HEK293 (cell line): ENCODE measurements around the gene NAT8L.

ENCODE experiments used
- ZNF138 ChIP-seq: fragments of 450-650 bp; formaldehyde crosslinking; IDR thresholded peaks from 2 replicates; pipeline ENCODE4 v1.5.1; 2016; ENCODE audit warnings: missing biosample characterization, missing genetic modification characterization, borderline replicate concordance
- ZNF514 ChIP-seq: fragments of 450-650 bp; formaldehyde crosslinking; IDR thresholded peaks from 2 replicates; pipeline ENCODE4 v1.5.1; 2016; ENCODE audit warnings: missing biosample characterization, missing genetic modification characterization
- ZNF530 ChIP-seq: fragments of 450-650 bp; formaldehyde crosslinking; IDR thresholded peaks from 2 replicates; pipeline ENCODE4 v1.5.1; 2016; ENCODE audit warnings: low read depth, missing biosample characterization, missing genetic modification characterization
- ZNF843 ChIP-seq: fragments of 450-650 bp; formaldehyde crosslinking; IDR thresholded peaks from 2 replicates; pipeline ENCODE4 v1.5.1; 2016; ENCODE audit warnings: missing biosample characterization, missing genetic modification characterization
- TF ChIP-seq, protein P1 (sequence below): fragments of 450-650 bp; formaldehyde crosslinking; optimal IDR thresholded peaks from 2 replicates; pipeline ENCODE3; 2016; ENCODE audit warnings: missing biosample characterization, mild to moderate bottlenecking, missing genetic modification characterization
- TF ChIP-seq, protein P2 (sequence below): fragments of 450-650 bp; formaldehyde crosslinking; IDR thresholded peaks from 2 replicates; pipeline ENCODE4 v1.5.1; 2016; ENCODE audit warnings: missing biosample characterization, missing genetic modification characterization
- TF ChIP-seq, protein P3 (sequence below): sonication (generic); formaldehyde crosslinking; IDR thresholded peaks from 2 replicates; pipeline ENCODE4 v1.8.1; 2022; ENCODE audit warnings: mild to moderate bottlenecking, moderate library complexity, missing genetic modification reagents

DNA sequence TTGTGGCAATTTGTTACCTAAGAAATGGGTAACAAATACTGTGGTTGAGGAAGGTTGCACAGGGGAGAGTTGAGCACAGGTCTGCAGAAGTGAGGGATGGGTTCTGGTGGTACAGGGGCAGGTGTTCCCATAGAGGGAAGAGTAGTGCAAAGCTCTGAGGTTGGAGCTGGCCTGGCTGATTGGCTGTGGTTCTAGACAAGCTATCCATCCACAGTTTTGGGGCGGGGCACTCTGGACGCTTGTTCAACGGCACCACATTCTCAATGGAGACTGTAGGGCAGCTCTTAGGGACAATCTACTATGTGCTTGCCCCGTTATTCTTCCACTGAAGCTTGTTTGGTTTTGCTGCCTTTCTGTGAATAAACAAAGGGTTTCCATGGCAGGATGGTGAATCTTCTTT lies 35.4 kb downstream of the NAT8L start:
- TF ChIP-seq, protein P1, sequence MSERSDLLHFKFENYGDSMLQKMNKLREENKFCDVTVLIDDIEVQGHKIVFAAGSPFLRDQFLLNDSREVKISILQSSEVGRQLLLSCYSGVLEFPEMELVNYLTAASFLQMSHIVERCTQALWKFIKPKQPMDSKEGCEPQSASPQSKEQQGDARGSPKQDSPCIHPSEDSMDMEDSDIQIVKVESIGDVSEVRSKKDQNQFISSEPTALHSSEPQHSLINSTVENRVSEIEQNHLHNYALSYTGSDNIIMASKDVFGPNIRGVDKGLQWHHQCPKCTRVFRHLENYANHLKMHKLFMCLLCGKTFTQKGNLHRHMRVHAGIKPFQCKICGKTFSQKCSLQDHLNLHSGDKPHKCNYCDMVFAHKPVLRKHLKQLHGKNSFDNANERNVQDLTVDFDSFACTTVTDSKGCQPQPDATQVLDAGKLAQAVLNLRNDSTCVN (tag by site-specific recombination) = no peak
- TF ChIP-seq ZNF530 = no peak
- TF ChIP-seq, protein P2, sequence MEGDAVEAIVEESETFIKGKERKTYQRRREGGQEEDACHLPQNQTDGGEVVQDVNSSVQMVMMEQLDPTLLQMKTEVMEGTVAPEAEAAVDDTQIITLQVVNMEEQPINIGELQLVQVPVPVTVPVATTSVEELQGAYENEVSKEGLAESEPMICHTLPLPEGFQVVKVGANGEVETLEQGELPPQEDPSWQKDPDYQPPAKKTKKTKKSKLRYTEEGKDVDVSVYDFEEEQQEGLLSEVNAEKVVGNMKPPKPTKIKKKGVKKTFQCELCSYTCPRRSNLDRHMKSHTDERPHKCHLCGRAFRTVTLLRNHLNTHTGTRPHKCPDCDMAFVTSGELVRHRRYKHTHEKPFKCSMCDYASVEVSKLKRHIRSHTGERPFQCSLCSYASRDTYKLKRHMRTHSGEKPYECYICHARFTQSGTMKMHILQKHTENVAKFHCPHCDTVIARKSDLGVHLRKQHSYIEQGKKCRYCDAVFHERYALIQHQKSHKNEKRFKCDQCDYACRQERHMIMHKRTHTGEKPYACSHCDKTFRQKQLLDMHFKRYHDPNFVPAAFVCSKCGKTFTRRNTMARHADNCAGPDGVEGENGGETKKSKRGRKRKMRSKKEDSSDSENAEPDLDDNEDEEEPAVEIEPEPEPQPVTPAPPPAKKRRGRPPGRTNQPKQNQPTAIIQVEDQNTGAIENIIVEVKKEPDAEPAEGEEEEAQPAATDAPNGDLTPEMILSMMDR (tag by site-specific recombination) = no peak
- TF ChIP-seq, protein P3, sequence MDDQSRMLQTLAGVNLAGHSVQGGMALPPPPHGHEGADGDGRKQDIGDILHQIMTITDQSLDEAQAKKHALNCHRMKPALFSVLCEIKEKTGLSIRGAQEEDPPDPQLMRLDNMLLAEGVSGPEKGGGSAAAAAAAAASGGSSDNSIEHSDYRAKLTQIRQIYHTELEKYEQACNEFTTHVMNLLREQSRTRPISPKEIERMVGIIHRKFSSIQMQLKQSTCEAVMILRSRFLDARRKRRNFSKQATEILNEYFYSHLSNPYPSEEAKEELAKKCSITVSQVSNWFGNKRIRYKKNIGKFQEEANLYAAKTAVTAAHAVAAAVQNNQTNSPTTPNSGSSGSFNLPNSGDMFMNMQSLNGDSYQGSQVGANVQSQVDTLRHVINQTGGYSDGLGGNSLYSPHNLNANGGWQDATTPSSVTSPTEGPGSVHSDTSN = no peak
- no peak for TF ChIP-seq ZNF514 (tag by site-specific recombination)
- no peak for TF ChIP-seq ZNF138 (tag by site-specific recombination)
- TF ChIP-seq ZNF843 (tag by site-specific recombination) = no peak
